GM18508 (cell line): Measurements from ENCODE around the gene RFX3.
A peak's percentile ranks its signal among the peaks of the same experiment; 100 is the strongest.

Experiments
- ATAC-seq: cut with Tn5 transposase; IDR thresholded peaks from one replicate; pipeline ENCODE4 v1.9.1; 2021; ENCODE audit warnings: moderate number of reproducible peaks; ENCODE audit not compliant: insufficient read depth, unreplicated experiment

The RFX3 gene

GRCh38 chr9:3479514-3480352, 46.1 kb downstream of the RFX3 start:
- peak; percentile 31 for ATAC-seq

- ATAC-seq: no peak
Observed at GRCh38 chr9:3478549-3478953, 47.2 kb downstream of the RFX3 start.

GRCh38 chr9:3477236-3477834, 48.5 kb downstream of the RFX3 start:
- ATAC-seq: no peak

GRCh38 chr9:3475300-3476020, 50.3 kb downstream of the RFX3 start:
- peak; percentile 32 for ATAC-seq

DNA sequence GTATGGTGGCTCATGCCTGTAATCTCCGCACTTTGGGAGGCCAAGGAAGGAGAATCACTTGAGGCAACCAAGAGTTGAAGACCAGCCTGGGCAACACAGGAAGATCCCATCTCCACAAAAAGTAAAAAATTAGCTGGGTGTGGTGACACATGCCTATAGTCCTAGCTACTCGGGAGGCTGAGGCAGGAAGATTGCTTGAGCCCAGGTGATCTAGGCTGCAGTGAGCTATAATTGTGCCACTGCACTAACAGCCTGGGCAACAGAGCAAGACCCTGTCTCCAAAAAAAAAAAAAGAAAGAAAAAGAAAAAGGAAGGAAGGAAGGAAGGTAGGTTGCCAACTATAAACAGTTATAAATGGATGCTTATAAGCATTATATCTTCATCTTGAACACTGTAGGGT, 51.0 kb downstream of the RFX3 start:
- no peak for ATAC-seq

GRCh38 chr9:3473405-3473804, 52.4 kb downstream of the RFX3 start:
- ATAC-seq: peak; percentile 32

- no peak for ATAC-seq
Observed at GRCh38 chr9:3471883-3472282, 53.9 kb downstream of the RFX3 start.

DNA sequence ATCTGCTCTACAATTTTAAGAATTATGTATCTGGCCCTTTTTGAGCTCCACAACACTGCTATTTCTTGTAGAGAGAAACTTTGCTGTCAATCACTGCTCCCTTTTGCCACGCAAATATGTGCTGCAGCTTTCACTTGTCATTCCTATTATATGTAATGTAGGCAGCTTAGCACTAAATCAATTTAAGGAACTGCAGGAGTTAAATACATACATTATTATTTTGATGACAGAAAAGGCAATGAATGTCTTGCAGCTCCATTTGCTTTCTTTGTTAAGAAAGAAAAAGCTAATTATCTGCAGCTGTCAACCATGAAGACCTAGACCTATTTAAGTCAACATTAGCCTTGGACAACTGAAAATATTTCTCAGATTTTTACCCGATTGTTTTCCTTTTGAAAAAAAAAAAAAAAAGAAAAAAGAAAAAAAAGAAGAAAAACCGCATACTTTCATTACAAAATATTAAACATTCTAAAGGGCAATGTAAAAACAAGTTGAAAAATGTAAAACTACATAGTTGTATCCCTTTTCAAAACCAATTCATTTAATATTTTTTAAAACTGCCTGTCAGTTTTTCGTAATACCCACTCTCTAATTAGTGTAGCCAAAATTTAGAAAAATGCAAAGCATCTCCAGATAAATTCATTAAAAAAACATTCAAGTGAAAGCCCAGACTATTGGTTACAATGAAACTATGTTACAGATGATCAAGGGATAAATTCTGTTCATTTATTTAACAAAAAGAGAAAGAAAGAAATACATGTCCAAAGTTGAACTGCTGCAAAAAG, 57.2 kb downstream of the RFX3 start:
- ATAC-seq: no peak

DNA sequence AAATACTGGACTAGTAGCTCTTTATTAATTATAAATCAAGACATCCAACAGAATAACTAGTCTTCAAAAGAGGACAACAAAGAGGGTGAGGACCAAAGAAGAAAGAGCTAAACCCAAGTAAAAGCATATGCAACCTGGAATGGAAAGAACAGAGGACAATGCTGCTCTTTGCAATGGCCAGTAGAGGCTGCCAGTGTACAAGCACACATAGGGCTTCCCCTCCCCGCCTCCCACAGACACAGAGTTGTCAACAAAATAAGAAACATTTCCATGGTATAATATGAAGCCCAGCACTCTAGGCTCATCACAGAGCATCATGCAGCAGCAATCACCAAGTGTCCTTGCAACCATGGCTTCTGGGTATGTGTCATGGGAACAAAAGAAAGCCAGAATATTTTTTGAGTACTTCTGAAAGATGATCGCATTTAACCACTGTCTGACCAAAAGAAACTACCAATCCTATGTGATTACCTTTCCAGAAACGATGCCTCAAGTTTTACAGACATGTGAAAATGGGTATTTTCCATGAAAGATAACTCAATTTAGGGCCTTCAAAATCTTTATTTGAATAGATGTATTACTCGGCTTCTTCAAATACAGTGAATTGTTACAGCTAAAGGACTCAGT, 58.1 kb downstream of the RFX3 start:
- ATAC-seq: no peak

DNA sequence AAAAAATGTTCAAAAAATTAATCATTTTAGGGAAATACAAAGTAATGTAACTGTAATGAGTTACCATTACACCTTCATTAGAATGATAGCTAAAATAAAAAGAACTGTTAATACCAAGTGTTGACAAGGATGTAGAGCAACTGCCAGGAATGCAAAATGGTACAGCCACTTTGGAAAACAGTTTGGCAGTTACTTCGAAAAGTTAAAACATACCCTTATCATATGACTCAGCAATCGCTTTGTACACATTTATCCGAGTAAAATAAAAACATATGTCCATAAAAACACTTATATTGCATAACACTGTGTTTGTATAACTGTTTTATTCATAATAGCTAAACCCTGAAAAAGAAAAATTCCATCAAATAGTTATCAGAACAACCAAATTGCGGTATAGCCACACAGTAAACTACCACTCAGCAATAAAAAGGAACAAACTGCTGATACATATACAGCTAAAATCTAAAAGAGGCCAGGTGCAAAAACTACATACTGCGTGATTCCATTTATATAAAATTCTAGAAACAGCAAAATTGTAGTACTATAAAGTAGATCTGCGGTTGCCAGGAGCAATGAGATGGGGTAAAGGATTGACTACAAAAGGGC, 61.7 kb downstream of the RFX3 start:
- no peak for ATAC-seq

GRCh38 chr9:3458806-3459475, 66.9 kb downstream of the RFX3 start:
- ATAC-seq: no peak

- no peak for ATAC-seq
Observed at GRCh38 chr9:3457175-3457574, 68.6 kb downstream of the RFX3 start.

GRCh38 chr9:3455717-3456116, 70.1 kb downstream of the RFX3 start:
- no peak for ATAC-seq

- ATAC-seq: no peak
Observed at GRCh38 chr9:3455094-3455493, 70.7 kb downstream of the RFX3 start.

GRCh38 chr9:3451956-3452355, 73.8 kb downstream of the RFX3 start:
- no peak for ATAC-seq

- ATAC-seq: no peak
Observed at GRCh38 chr9:3447788-3448187, 78.0 kb downstream of the RFX3 start.

DNA sequence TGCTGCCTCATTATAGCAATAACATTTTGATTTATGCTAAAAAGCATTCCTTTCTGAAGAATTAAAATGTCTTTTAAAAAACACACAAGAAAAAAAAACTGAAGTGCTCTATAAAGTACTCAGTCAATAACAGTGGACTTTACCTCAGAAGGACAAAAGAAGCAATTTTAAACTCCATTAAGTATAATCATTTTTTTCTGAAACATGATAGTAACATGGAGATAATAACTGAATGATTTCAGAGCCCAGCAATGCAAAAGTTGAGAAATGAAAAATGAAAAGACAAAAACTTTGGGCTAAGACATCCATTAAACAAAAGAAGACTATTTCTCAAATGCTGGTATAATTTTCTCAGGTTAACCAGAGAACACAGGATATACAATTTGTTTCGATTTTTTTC, 78.7 kb downstream of the RFX3 start:
- ATAC-seq: no peak

GRCh38 chr9:3446313-3446712, 79.5 kb downstream of the RFX3 start:
- no peak for ATAC-seq

- ATAC-seq: no peak
Observed at GRCh38 chr9:3444016-3444415, 81.8 kb downstream of the RFX3 start.
